DOHH2 (cell line): ENCODE data around the gene HOXD8.

Experiments used
- H3F3A ChIP-seq: fragments of 200-600 bp; sonication (generic), shearing (Covaris generic); 2 replicates; pipeline ENCODE4 v1.6.0; 2016; ENCODE audit warnings: antibody characterized with exemption, mild to moderate bottlenecking; ENCODE audit not compliant: control insufficient read depth, insufficient read depth
- H3K27ac ChIP-seq: fragments of 200-600 bp; sonication (generic); 2 replicates; pipeline ENCODE4 v1.5.1; 2014; ENCODE audit warnings: low read depth, mild to moderate bottlenecking, low read length, moderate library complexity
- H3K27me3 ChIP-seq: fragments of 200-600 bp; sonication (generic); 2 replicates; pipeline ENCODE4 v1.6.1; 2014; ENCODE audit warnings: mild to moderate bottlenecking, low read length, mixed read lengths; ENCODE audit not compliant: control insufficient read depth
- H3K36me3 ChIP-seq: fragments of 200-600 bp; sonication (generic); 2 replicates; pipeline ENCODE4 v1.6.1; 2014; ENCODE audit warnings: mild to moderate bottlenecking, low read length, moderate library complexity, mixed read lengths; ENCODE audit not compliant: control insufficient read depth
- H3K4me1 ChIP-seq: fragments of 200-600 bp; sonication (generic); 2 replicates; pipeline ENCODE4 v1.6.1; 2014; ENCODE audit warnings: mild to moderate bottlenecking, low read length, mixed read lengths; ENCODE audit not compliant: control insufficient read depth
- H3K4me2 ChIP-seq: fragments of 200-600 bp; sonication (generic); 2 replicates; pipeline ENCODE4 v1.6.0; 2014; ENCODE audit warnings: mild to moderate bottlenecking, low read length, moderate library complexity
- H3K4me3 ChIP-seq: fragments of 200-600 bp; sonication (generic); 2 replicates; pipeline ENCODE4 v1.5.1; 2014; ENCODE audit warnings: mild to moderate bottlenecking, low read length, mixed read lengths
- H3K79me2 ChIP-seq: fragments of 200-600 bp; sonication (generic); 2 replicates; pipeline ENCODE4 v1.6.1; 2014; ENCODE audit warnings: mild to moderate bottlenecking, low read length, mixed read lengths; ENCODE audit not compliant: control insufficient read depth
- H3K9me2 ChIP-seq: fragments of 200-600 bp; sonication (generic); replicated peaks from 2 replicates; pipeline ENCODE4 v1.6.1; 2014; ENCODE audit warnings: mild to moderate bottlenecking, low read length, mixed read lengths; ENCODE audit not compliant: control insufficient read depth
- H3K9me3 ChIP-seq: fragments of 200-600 bp; sonication (generic); 2 replicates; pipeline ENCODE4 v1.6.1; 2014; ENCODE audit warnings: antibody characterized with exemption, low read length, mixed read lengths; ENCODE audit not compliant: control insufficient read depth, insufficient read depth
- H4K20me1 ChIP-seq: fragments of 200-600 bp; sonication (generic); 2 replicates; pipeline ENCODE4 v1.6.0; 2014; ENCODE audit warnings: low read depth, mild to moderate bottlenecking, antibody characterized with exemption, low read length, moderate library complexity; ENCODE audit not compliant: control insufficient read depth, insufficient read depth
- CTCF ChIP-seq: fragments of 200-600 bp; sonication (generic); IDR thresholded peaks from one replicate; pipeline ENCODE4 v1.5.1; 2014; ENCODE audit warnings: antibody characterized with exemption, mild to moderate bottlenecking, low read depth, low read length; ENCODE audit not compliant: poor library complexity, severe bottlenecking
- EZH2phosphoT487 ChIP-seq: fragments of 200-600 bp; sonication (generic); IDR thresholded peaks from 2 replicates; pipeline ENCODE4 v1.6.1; 2017; ENCODE audit warnings: borderline replicate concordance, mild to moderate bottlenecking, antibody characterized with exemption, low read length, moderate library complexity, mixed read lengths

The HOXD8 gene

DNA sequence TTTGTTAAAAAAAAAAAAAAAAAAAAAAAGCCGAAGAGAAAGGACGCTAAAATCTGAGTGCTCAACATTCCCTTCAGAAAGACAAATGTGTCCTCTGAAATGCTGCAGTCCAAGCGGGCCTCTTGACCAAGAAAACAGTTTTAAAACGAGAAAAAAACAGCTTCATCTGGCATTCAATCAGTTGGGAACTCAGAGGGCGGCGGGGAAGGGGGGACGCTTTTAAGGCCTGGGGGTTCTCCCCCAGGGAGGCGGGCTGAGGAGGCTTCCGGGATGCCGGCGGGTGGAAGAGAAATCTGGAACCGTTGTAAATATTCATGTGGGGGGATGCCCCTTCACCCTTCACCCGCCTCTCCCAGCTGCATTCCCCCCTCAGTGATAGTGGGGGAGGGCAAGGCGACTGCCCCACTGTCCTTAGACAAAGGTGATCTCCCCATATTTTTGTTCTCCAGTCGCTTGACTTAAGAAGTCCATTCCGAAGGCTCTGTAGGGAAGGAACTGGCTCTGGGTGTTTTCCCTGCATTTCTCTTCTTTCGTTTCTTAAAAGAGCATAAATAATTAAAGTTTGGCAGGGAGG lies 25.7 kb upstream of the HOXD8 start:
- H3K4me3 ChIP-seq: no peak overlapping the region
- no peak for TF ChIP-seq EZH2phosphoT487
- TF ChIP-seq CTCF: no peak
- no peak overlapping the region for H3K27ac ChIP-seq
- H3F3A ChIP-seq: no peaks in the 10 kb centered on the region
- H3K27me3 ChIP-seq: no peaks in the 10 kb centered on the region
- no peaks in the 10 kb centered on the region for H3K36me3 ChIP-seq
- H3K4me1 ChIP-seq: no peaks in the 10 kb centered on the region
- H4K20me1 ChIP-seq: no peaks in the 10 kb centered on the region
- no peaks in the 10 kb centered on the region for H3K9me2 ChIP-seq
- no peaks in the 10 kb centered on the region for H3K9me3 ChIP-seq
- no peak overlapping the region for H3K4me2 ChIP-seq
- H3K79me2 ChIP-seq: no peaks in the 10 kb centered on the region

DNA sequence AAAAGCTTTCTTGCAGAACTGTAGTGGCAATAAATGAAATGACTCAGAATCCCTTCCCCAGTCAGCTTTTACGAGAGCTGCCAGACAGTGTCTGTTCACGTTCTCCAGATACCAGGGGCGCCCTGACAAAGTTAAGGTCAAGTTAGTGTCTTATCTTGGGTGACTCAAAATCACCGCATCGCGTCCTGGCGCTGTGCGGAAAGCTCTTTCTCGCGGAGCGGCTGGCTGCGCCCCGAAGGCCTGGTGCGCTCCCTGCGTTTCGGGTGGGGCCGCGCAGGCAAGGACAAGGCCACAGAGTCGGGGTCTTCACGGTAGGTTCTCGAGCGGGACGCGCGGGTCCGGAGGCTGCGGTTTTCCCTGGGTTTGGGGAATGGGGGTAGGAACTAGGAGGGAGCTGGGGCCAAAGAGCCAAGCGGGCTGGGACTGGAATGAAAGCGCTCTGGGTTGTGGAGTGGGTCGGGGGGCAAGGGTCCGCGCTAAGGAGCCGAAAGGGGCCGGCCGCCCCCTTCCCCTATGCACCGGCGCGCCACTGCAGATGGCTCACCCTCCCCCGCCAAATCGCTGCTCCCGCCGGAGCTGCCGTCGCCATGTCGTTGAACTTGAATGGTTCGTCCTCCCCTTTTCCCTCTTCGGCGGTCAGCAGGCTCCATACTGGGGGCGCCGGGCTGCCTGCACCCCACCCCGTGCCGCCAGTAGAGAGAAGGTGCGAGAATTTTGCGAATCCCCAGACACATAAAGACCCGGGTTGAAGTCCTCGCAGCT lies 25.0 kb upstream of the HOXD8 start:
- Histone ChIP-seq H3F3A (no peaks in the 10 kb centered on the region), H3K9me3 (no peaks in the 10 kb centered on the region), H3K36me3 (no peaks in the 10 kb centered on the region), H3K4me1 (no peaks in the 10 kb centered on the region), H3K27me3 (no peaks in the 10 kb centered on the region), H3K79me2 (no peaks in the 10 kb centered on the region), H4K20me1 (no peaks in the 10 kb centered on the region), H3K4me3 (no peak overlapping the region), H3K9me2 (no peaks in the 10 kb centered on the region), H3K27ac (no peak overlapping the region), H3K4me2 (no peak overlapping the region)
- no peak for TF ChIP-seq CTCF
- no peak for TF ChIP-seq EZH2phosphoT487

DNA sequence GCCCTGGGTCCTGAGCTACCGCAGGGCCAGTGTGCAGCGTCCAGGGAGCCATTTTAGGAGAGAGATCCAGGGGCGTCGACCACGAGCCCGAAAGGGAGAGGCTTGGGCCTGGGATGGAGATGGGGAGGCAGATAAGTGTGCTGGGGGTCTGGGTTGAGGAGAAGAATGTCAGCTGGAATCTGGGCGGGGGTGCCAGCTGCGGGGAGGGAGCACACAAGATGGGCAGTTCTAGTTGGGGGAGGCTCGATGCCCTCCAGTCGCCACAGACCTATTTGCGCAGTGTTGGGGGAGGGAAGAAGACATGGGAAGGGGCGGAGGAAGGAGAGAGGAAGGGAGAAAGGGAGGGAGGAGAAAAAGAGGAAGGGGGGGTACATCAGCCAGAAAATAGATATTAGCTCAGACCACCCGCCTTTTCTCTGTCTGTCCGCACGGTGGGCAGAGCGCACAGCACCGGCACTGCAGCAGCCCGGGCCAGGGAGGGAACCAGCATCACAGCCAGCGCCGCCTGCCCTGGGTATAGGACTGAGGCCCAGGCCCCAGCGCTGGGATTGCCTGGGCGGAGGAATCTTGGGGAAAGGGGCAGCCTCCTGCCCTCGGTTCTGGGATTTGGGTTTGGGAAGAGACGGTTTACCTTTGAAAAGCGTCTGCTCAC lies 24.3 kb upstream of the HOXD8 start:
- TF ChIP-seq EZH2phosphoT487: no peak
- TF ChIP-seq CTCF: no peak
- H3K79me2 ChIP-seq: no peaks in the 10 kb centered on the region
- H3K27me3 ChIP-seq: no peaks in the 10 kb centered on the region
- H3F3A ChIP-seq: no peaks in the 10 kb centered on the region
- no peaks in the 10 kb centered on the region for H3K9me3 ChIP-seq
- H3K4me2 ChIP-seq: no peak overlapping the region
- no peak overlapping the region for H3K4me3 ChIP-seq
- H3K36me3 ChIP-seq: no peaks in the 10 kb centered on the region
- no peaks in the 10 kb centered on the region for H4K20me1 ChIP-seq
- H3K27ac ChIP-seq: no peak overlapping the region
- H3K9me2 ChIP-seq: no peaks in the 10 kb centered on the region
- H3K4me1 ChIP-seq: no peaks in the 10 kb centered on the region
